Measurements from ENCODE around the gene CCT2. TPM values are rescaled to one million over a fixed set of nuclear protein-coding genes. Genes with fewer than 3 reads are reported as not detected.
A peak's percentile ranks its signal among the peaks of the same experiment; 100 is the strongest.

Gene CCT2
- total RNA-seq, 2 donors from 2014 or later = 71.4 to 104 TPM

- Histone ChIP-seq H3K4me1 (peaks cover 0 to 6% of the 10 kb centered on the region in 2 donors), H3K4me3 (no peak overlapping the region), H3K36me3 (peaks cover 17% of the 10 kb centered on the region), H3K27me3 (no peaks in the 10 kb centered on the region), H3K27ac (no peak overlapping the region), H3K9me3 (no peaks in the 10 kb centered on the region)
- DNase-seq (ENCODE audit: low spot score) = no peak
- TF ChIP-seq CTCF (IDR thresholded peaks at IDR 0.05) = no peak
Observed at GRCh38 chr12:69563166-69563762, 22.0 kb upstream of the CCT2 start.

GRCh38 chr12:69566603-69567002, 18.7 kb upstream of the CCT2 start:
- no peak for TF ChIP-seq CTCF (IDR thresholded peaks at IDR 0.05)
- H3K27ac ChIP-seq = no peak overlapping the region
- H3K36me3 ChIP-seq = peaks cover 17% of the 10 kb centered on the region
- no peaks in the 10 kb centered on the region for H3K4me1 ChIP-seq
- no peak for DNase-seq (ENCODE audit: low spot score)
- H3K9me3 ChIP-seq = no peaks in the 10 kb centered on the region
- H3K4me3 ChIP-seq = no peak overlapping the region
- H3K27me3 ChIP-seq = no peaks in the 10 kb centered on the region

- Histone ChIP-seq H3K27me3 (no peaks in the 10 kb centered on the region), H3K4me3 (no peak overlapping the region), H3K4me1 (no peaks in the 10 kb centered on the region), H3K9me3 (no peaks in the 10 kb centered on the region), H3K36me3 (peaks cover 24% of the 10 kb centered on the region), H3K27ac (no peak overlapping the region)
- no peak for DNase-seq (ENCODE audit: low spot score)
- TF ChIP-seq CTCF (IDR thresholded peaks at IDR 0.05) = no peak
Observed at GRCh38 chr12:69569236-69569635, 16.0 kb upstream of the CCT2 start.

- Histone ChIP-seq H3K36me3 (peaks cover 24% of the 10 kb centered on the region), H3K27ac (no peak overlapping the region), H3K9me3 (no peaks in the 10 kb centered on the region), H3K4me3 (no peak overlapping the region), H3K27me3 (no peaks in the 10 kb centered on the region), H3K4me1 (no peaks in the 10 kb centered on the region)
- no peak for DNase-seq (ENCODE audit: low spot score)
- no peak for TF ChIP-seq CTCF (IDR thresholded peaks at IDR 0.05)
Observed at GRCh38 chr12:69570000-69570516, 15.2 kb upstream of the CCT2 start.

- Histone ChIP-seq H3K27me3 (no peaks in the 10 kb centered on the region), H3K4me3 (no peak overlapping the region), H3K27ac (no peak overlapping the region), H3K9me3 (no peaks in the 10 kb centered on the region), H3K36me3 (peaks cover 27% of the 10 kb centered on the region), H3K4me1 (no peaks in the 10 kb centered on the region)
- TF ChIP-seq CTCF (IDR thresholded peaks at IDR 0.05) = peak; percentile 60 to 82
- DNase-seq (ENCODE audit: low spot score) = no peak
Observed at GRCh38 chr12:69570545-69571399, 14.5 kb upstream of the CCT2 start.

Data from right atrium auricular region (tissue), 2 donors.